HG03558 (cell line): Measurements from ENCODE around the gene IRX4.
"Not testable (repeated sequence)": the region's sequence is repeated elsewhere in the genome, so short reads cannot be mapped to it uniquely, and the experiment has no call there.

ENCODE experiments used
- ATAC-seq: cut with Tn5 transposase; IDR thresholded peaks from one replicate; pipeline ENCODE4 v1.9.1; 2021; ENCODE audit warnings: moderate number of reproducible peaks; ENCODE audit not compliant: unreplicated experiment; ENCODE audit errors: extremely low read depth

Gene IRX4

DNA sequence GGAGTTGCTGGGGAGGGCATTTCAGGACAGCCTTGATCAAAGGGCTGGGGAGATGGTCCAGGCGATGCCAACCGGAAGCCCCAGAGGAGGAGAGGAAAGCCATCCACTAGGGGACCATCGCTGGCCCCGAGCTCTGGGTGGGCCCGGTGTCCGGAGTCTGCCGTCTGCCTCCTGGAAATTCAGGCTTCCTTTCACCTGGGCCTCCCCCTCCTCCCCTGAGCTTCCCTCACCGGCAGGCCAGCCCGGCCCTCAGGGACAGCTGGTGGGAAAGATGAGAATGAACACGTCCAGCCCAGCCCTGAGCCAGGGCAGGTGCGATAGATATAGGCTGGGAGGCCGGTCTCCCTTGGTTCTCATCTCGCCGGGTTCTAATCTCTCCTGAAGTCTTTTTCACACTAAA is 17.2 kb downstream of the IRX4 start:
- no peak for ATAC-seq

- no peak for ATAC-seq
Observed at GRCh38 chr5:1864896-1865440, 17.8 kb downstream of the IRX4 start.

DNA sequence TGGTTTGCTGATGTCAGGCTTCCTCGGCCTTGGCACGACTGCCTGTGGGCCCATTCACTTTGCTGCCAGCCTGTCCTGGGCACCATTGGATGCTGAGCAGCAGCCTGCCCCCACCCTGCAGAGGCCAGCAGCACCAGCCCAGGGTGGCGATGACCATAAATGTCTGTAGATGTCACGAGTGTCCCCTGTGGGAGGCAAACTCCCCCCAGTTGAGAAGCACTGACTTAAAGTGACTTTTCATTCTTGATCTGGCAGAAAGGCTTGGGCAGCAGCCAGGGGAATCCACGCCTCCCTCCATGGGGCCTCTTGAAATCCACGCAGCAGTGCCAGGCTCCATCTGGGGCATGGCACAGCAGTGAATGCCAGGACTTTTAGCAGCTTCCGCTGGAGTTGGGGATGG is 21.8 kb downstream of the IRX4 start:
- ATAC-seq: no peak

GRCh38 chr5:1860021-1860610 is 22.6 kb downstream of the IRX4 start:
- no peak for ATAC-seq

GRCh38 chr5:1859099-1859498 is 23.6 kb downstream of the IRX4 start:
- no peak for ATAC-seq

DNA sequence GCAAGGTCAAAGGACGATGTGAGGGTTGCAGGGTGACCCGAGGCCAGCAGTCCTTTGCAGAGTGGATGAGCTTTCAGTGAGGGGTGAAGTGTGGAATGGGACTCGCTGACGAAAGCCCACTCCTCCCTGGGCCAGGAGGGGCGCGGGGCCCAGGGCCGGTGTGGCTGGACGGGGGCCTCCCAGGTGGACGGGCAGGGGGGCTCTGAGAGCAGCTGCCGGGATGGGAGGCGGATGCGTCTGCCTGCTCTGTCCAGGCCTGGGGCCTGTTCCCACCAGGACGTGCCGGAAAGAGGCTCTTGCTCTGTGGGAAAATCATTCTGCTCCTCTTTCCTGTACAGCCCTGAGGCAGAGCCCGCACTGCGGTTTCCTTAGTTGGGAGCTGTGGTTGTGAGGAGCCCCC is 24.3 kb downstream of the IRX4 start:
- no peak for ATAC-seq

GRCh38 chr5:1857256-1857600 is 25.5 kb downstream of the IRX4 start:
- ATAC-seq: no peak

DNA sequence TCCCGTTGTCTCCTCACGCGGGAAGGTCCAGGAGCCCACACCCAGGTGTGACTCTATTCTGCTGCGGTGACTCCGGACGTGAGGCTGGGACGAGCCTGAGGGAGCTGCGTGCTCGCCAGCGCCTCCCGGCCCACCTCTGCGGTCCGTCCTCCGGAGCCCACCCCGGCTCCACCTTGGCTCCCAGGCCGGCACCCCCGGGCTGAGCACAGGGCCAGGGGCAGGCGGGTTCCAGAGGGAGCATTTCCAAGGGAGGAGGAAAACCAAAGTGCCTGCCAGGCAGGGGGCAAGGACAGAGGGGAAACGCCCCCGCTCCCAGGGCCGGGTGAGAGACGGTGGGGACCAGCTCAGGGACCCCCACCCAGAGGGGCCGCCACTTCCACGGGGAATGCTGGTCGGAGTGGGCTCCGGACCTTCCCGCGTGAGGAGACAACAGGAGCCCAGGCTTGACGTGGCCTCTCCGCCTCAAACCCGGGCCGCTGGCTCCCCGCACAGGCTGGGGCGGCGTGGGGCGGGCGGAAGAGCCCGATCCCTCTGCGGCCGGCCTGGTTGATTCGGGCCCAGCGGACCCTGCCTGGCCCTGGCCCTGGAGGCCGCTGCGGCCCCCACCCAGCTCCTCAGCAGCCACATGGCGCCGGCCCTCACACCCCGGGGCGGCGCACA is 26.0 kb downstream of the IRX4 start:
- ATAC-seq: no peak

- no peak for ATAC-seq
Observed at GRCh38 chr5:1855596-1855995, 27.1 kb downstream of the IRX4 start.

GRCh38 chr5:1855075-1855474 is 27.6 kb downstream of the IRX4 start:
- ATAC-seq: no peak

GRCh38 chr5:1853531-1853930 is 29.2 kb downstream of the IRX4 start:
- ATAC-seq: no peak

DNA sequence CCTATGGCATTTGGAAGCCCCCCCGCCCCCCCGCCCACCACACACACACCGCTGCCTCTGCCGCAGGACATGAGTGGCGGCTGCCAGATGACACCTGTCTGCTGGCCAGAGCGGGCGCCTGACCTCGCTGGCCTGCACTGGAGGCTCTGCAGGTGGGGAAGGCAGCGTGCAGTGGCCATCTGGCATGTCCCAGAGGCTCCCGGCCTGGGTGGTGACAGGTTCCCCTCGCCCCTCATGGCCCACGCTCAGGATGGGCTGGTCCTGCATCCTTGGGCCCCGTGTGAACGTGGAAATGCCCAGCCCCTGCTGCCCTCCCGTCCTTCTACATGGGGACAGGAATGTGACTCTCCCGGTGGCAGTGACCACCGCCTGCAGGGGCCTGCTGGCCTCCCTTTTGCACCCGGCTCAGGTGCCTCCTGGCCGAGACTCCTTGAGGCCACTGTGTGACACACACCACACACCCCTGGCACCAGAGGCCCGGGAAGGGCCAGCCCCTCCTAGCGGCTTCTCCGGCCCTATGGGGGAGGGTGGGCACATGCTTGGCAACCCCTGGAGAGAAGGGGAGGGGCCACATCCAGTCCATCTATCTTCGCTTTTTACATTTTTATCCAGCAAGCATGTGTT is 30.3 kb downstream of the IRX4 start:
- ATAC-seq: no peak

GRCh38 chr5:1851290-1851934 is 31.3 kb downstream of the IRX4 start:
- ATAC-seq: no peak

DNA sequence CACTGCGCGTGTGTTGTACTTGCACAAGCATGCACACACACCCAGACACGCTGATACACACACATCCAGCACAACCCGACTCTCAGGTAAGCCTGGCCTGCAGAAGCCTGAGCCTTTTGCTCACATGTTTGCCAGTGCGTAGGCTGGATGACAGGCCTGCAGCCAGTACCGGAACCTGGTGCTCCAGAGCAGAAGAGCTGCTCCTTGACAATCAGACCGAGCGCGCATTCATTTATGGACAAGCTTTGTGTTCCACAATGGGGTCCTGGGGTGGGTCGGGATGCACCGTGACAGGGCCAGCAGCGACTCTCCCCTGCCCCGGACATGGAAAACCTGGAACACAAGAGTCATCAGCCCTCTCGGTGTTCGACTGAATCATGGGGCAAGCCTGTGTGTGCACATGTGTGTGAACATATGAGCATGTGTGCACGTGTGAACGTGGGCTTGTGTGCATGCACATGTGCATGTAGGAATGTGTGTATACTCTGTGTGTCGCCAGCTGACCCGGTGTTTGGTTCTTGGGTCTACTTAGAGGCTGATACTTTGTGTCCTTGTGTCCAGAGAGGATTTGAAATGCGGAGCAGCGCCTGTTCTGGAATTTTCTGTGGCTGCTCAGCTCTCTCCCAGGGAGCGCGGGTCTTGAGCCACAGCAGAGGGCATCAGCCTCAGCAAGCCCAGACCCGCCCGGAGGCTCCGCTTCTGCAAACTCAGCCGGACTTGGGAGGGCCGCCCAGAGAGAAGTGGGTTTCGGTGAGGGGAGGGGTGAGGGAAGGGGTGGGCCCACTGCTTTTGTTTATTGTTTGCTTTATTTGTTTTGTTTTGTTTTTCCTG is 32.2 kb downstream of the IRX4 start:
- ATAC-seq: no peak

DNA sequence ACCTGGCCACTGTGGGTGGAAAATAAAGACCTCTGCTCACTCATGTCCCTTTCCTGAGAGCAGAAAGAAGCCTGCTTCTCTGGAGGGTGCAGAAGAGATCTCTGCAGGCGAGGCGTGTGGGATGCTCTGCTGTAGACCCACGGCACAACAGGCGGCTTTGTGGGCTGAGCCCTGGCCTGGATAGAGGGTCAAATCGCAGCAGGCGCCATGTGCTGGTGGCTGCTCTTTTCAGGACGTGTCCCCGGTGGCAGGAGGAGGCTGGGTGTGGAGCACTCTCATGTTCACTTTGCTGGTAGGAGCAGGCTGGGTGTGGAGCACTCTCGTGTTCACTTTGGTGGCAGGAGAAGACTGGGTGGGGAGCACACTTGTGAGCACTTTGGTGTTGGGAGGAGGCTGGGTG is 35.1 kb downstream of the IRX4 start:
- no peak for ATAC-seq

GRCh38 chr5:1847056-1847455 is 35.7 kb downstream of the IRX4 start:
- no peak for ATAC-seq

- no peak for ATAC-seq
Observed at GRCh38 chr5:1846583-1846982, 36.1 kb downstream of the IRX4 start.

GRCh38 chr5:1845696-1846095 is 37.0 kb downstream of the IRX4 start:
- no peak for ATAC-seq

GRCh38 chr5:1844708-1845436 is 37.9 kb downstream of the IRX4 start:
- ATAC-seq: no peak

GRCh38 chr5:1843761-1844160 is 39.0 kb downstream of the IRX4 start:
- ATAC-seq: not testable (repeated sequence)
